RWPE1 (cell line): ENCODE results near the gene NUSAP1.
"Not testable (repeated sequence)": the region's sequence is repeated elsewhere in the genome, so short reads cannot be mapped to it uniquely, and the experiment has no call there.

Experiments used
- CTCF ChIA-PET: fragments of 350-600 bp; sonication (Branson Sonifier 250); formaldehyde crosslinking; extraction: SDS; loops from one replicate; lab custom pipeline; 2021; lab: Yijun Ruan, JAX
- POLR2A ChIA-PET: fragments of 400-600 bp; formaldehyde crosslinking; extraction: SDS; loops from one replicate; lab custom pipeline; 2020; ENCODE audit warnings: antibody characterized with exemption; ENCODE audit not compliant: low non-redundant PET; lab: Yijun Ruan, JAX
- DNase-seq: peaks from one replicate; pipeline ENCODE4 v3.0.0; 2012; ENCODE audit warnings: low spot score
- H3K27ac ChIP-seq: fragments of 450-650 bp; 2 replicates; pipeline ENCODE4 v1.5.1; 2017
- CTCF ChIP-seq: fragments of 450-650 bp; conservative IDR thresholded peaks from 2 replicates; pipeline ENCODE4 v1.5.1; 2017; ENCODE audit warnings: low read depth, mild to moderate bottlenecking

The NUSAP1 gene

GRCh38 chr15:41377978-41378377 is 45.3 kb downstream of the NUSAP1 start:
- H3K27ac ChIP-seq = peak overlapping the region; percentile 13; the same call in 1 of the 2 replicates
- POLR2A ChIA-PET = interaction anchor here (0.6 kb wide), 1 partner anchor 45 kb away, joined by 4 read pairs; the partner anchor contains the start of gene NUSAP1
- CTCF ChIA-PET = interaction anchor here (0.5 kb wide), 1 partner anchor 26 kb away, joined by 4 read pairs; no protein-coding TSS in a partner anchor
- TF ChIP-seq CTCF = no peak
- DNase-seq = peak; percentile 15

GRCh38 chr15:41383974-41384749 is 51.5 kb downstream of the NUSAP1 start:
- H3K27ac ChIP-seq, CTCF ChIA-PET, DNase-seq, POLR2A ChIA-PET: not testable (repeated sequence)

GRCh38 chr15:41387646-41388045 is 55.0 kb downstream of the NUSAP1 start:
- no peak for DNase-seq
- H3K27ac ChIP-seq = peak overlapping the region; percentile 27; the same call in 1 of the 2 replicates
- ChIA-PET POLR2A (no interaction called here), CTCF (no interaction called here)
- TF ChIP-seq CTCF = no peak

GRCh38 chr15:41392659-41393058 is 60.0 kb downstream of the NUSAP1 start:
- no peak for TF ChIP-seq CTCF
- CTCF ChIA-PET = interaction anchor here (0.6 kb wide), 2 partner anchors 450 to 969 kb away, joined by 3 to 9 read pairs; no protein-coding TSS in a partner anchor
- DNase-seq = no peak
- no peak overlapping the region for H3K27ac ChIP-seq
- POLR2A ChIA-PET = no interaction called here

GRCh38 chr15:41394924-41395323 is 62.2 kb downstream of the NUSAP1 start:
- TF ChIP-seq CTCF = no peak
- H3K27ac ChIP-seq = no peak overlapping the region
- no peak for DNase-seq
- POLR2A ChIA-PET = no interaction called here
- CTCF ChIA-PET = no interaction called here

- ChIA-PET POLR2A (no interaction called here), CTCF (no interaction called here)
- no peak overlapping the region for H3K27ac ChIP-seq
- TF ChIP-seq CTCF = no peak
- DNase-seq = no peak
Observed at GRCh38 chr15:41396111-41396510, 63.4 kb downstream of the NUSAP1 start.

- CTCF ChIA-PET = interaction anchor here (0.7 kb wide), 1 partner anchor 10 kb away, joined by 3 read pairs; no protein-coding TSS in a partner anchor
Observed at GRCh38 chr15:41401904-41402267, 69.2 kb downstream of the NUSAP1 start.

More at GRCh38 chr15:41401904-41402267, 69.2 kb downstream of the NUSAP1 start:
- POLR2A ChIA-PET = interaction anchor here (0.6 kb wide), 1 partner anchor 13 kb away, joined by 3 read pairs; no protein-coding TSS in a partner anchor
- peak overlapping the region; percentile 81 for H3K27ac ChIP-seq
- TF ChIP-seq CTCF = no peak
- DNase-seq = peak; percentile 33
